ENCODE measurements around the gene EDAR. TPM values are rescaled to one million over a fixed set of nuclear protein-coding genes. Genes with fewer than 3 reads are reported as not detected.

The EDAR gene
- total and polyA plus RNA-seq, 10 of the 15 experiments (the other 5 are each of a cell fraction or from before 2014, with no cell fraction given): 0.04 TPM; not detected in 9

- no peak overlapping the region for H3K4me2 ChIP-seq (ENCODE audit: control insufficient read depth, insufficient read depth)
- DNase-seq (ENCODE audit: low read depth, low spot score): no peak
- WGBS (ENCODE audit: insufficient coverage, insufficient replicate concordance, low lambda C conversion rate, missing lambda C conversion rate): 41% methylated on average over 7 of the region's 7 CpGs
Measured at GRCh38 chr2:108934151-108934550, 54.9 kb downstream of the EDAR start.

More at GRCh38 chr2:108934151-108934550, 54.9 kb downstream of the EDAR start:
- no peak overlapping the region for H3K4me3 ChIP-seq
- H3K79me2 ChIP-seq (ENCODE audit: control insufficient read depth, insufficient read depth, low read length): no peaks in the 10 kb centered on the region
- H3K4me1 ChIP-seq (ENCODE audit: control insufficient read depth, insufficient read depth, low read length): no peaks in the 10 kb centered on the region
- H3K36me3 ChIP-seq (ENCODE audit: control insufficient read depth in 2 of 2, insufficient read depth in 2 of 2, low read length in 1 of 2): no peaks in the 10 kb centered on the region
- CTCF ChIA-PET: no interaction called here
- SMC1A ChIA-PET (ENCODE audit: uncharacterized antibody, unreplicated experiment): no interaction called here
- no TSS peak for BruUV-seq (replicated peaks)
- FAIRE-seq: no peak
- in situ Hi-C loops (cut with MboI) (no loop called here), intact Hi-C loops (cut with micrococcal nuclease; ENCODE audit: unreplicated experiment) (no loop called here)
- no peaks in the 10 kb centered on the region for H4K20me1 ChIP-seq (ENCODE audit: control insufficient read depth, insufficient read depth)
- H2AFZ ChIP-seq (ENCODE audit: control insufficient read depth, low read depth, low read length): no peak overlapping the region
- H3K27ac ChIP-seq (ENCODE audit: control insufficient read depth, insufficient read depth): no peak overlapping the region
- POLR2A ChIA-PET: no interaction called here
- H3K27me3 ChIP-seq (replicated peaks in 1 of 2; ENCODE audit: control insufficient read depth in 2 of 2, insufficient read depth in 2 of 2, low read length in 1 of 2): no peaks in the 10 kb centered on the region; a peak in 1 of 4 replicates
- RAD21 ChIA-PET (ENCODE audit: unreplicated experiment): interaction anchor here (1.0 kb wide), 1 partner anchor 158 kb away, joined by 4 read pairs; no protein-coding TSS in a partner anchor
- no peak overlapping the region for H3K9ac ChIP-seq (ENCODE audit: control insufficient read depth, insufficient read depth, low read length)
- TF ChIP-seq HCFC1 (IDR thresholded peaks at IDR 0.05; ENCODE audit: low read length) (no peak), SRF (IDR thresholded peaks at IDR 0.05; ENCODE audit: low read depth in 2 of 2, low read length in 2 of 2) (no peak), PRDM15 (CRISPR knock-in tag; IDR thresholded peaks at IDR 0.05) (no peak), CEBPB (IDR thresholded peaks at IDR 0.05; ENCODE audit: borderline replicate concordance in 1 of 2, low read depth in 2 of 2, low read length in 2 of 2) (no peak), POU2F2 (IDR thresholded peaks at IDR 0.05; ENCODE audit: borderline replicate concordance, low read depth, low read length) (no peak), NR2C1 (IDR thresholded peaks at IDR 0.05) (no peak), HDAC6 (IDR thresholded peaks at IDR 0.05; ENCODE audit: unreplicated experiment) (no peak), PBX3 (IDR thresholded peaks at IDR 0.05; ENCODE audit: insufficient replicate concordance, low read depth, low read length) (no peak), NR2F1 (conservative IDR thresholded peaks at IDR 0.05) (no peak), MAX (IDR thresholded peaks at IDR 0.05; ENCODE audit: low read depth, low read length) (no peak), NR2C2 (IDR thresholded peaks at IDR 0.05; ENCODE audit: borderline replicate concordance, control insufficient read depth, insufficient read length, low read depth) (no peak), USF1 (IDR thresholded peaks at IDR 0.05; ENCODE audit: borderline replicate concordance, extremely low read length, insufficient read depth, low read depth, low read length) (no peak), LARP7 (IDR thresholded peaks at IDR 0.05) (no peak), ZNF24 (IDR thresholded peaks at IDR 0.05) (no peak), ESRRA (IDR thresholded peaks at IDR 0.05; ENCODE audit: low read length) (no peak), SMARCA5 (IDR thresholded peaks at IDR 0.05) (no peak)
- no peak for ATAC-seq
- H3K9me3 ChIP-seq (replicated peaks; ENCODE audit: control insufficient read depth, insufficient read depth, low read length): no peaks in the 10 kb centered on the region
